Duodenal mucosa (tissue), 2 donors: ENCODE measurements around the gene MLKL.
A peak's percentile ranks its signal among the peaks of the same experiment; 100 is the strongest.
"Not testable (repeated sequence)": the region's sequence is repeated elsewhere in the genome, so short reads cannot be mapped to it uniquely, and the experiment has no call there.

ENCODE experiments used
- H3K27ac ChIP-seq: one replicate; pipeline ENCODE4 v1.7.0; 2013; ENCODE audit warnings: low read depth, low read length
- H3K27me3 ChIP-seq, 2 donors: one replicate each; pipeline ENCODE4 v1.7.0; 2013; ENCODE audit warnings: low read length in 2 of 2, control low read depth in 1 of 2; ENCODE audit not compliant: insufficient read depth in 2 of 2, control insufficient read depth in 1 of 2
- H3K36me3 ChIP-seq, 2 donors: one replicate each; pipeline ENCODE4 v1.7.0; 2013; ENCODE audit warnings: low read length in 2 of 2, control low read depth in 1 of 2; ENCODE audit not compliant: insufficient read depth in 2 of 2, control insufficient read depth in 1 of 2
- H3K4me1 ChIP-seq, 2 donors: one replicate each; pipeline ENCODE4 v1.7.0; 2013; ENCODE audit warnings: low read length in 2 of 2, control low read depth in 1 of 2; ENCODE audit not compliant: insufficient read depth in 2 of 2, control insufficient read depth in 1 of 2
- H3K4me3 ChIP-seq, 2 donors: one replicate each; pipeline ENCODE4 v1.7.0; 2013; ENCODE audit warnings: low read length in 2 of 2, low read depth in 1 of 2
- H3K9ac ChIP-seq, 2 donors: one replicate each; pipeline ENCODE4 v1.7.0; 2013; ENCODE audit warnings: low read length in 2 of 2, low read depth in 1 of 2
- H3K9me3 ChIP-seq, 2 donors: one replicate each; pipeline ENCODE4 v1.7.0; 2013; ENCODE audit warnings: low read length in 2 of 2, control low read depth in 1 of 2; ENCODE audit not compliant: control insufficient read depth in 1 of 2

MLKL gene

DNA sequence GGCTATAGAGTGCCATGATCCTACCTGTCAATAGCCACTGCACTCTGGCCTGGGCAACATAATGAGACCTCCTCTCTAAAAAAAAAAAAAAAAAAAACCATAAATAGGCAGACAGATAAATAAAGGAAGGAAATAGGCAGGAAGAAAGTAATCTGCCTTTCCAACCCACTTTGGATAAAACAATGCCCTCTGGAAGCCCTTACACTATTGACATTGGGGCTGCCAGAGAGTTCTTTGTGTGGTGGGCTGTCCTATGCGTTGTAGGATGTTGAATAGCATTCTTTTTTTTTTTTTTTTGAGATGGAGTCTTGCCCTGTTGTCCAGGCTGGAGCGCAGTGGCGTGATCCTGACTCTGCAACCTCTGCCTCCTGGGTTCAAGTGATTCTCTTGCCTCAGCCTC is 26.8 kb downstream of the MLKL start:
- H3K4me1 ChIP-seq, result no peaks in the 10 kb centered on the region
- H3K9ac ChIP-seq, result no peak overlapping the region
- H3K27me3 ChIP-seq, result no peaks in the 10 kb centered on the region
- no peak overlapping the region for H3K27ac ChIP-seq
- no peak overlapping the region for H3K4me3 ChIP-seq
- H3K36me3 ChIP-seq, result peaks cover 31 to 53% of the 10 kb centered on the region in 2 donors
- no peaks in the 10 kb centered on the region for H3K9me3 ChIP-seq

DNA sequence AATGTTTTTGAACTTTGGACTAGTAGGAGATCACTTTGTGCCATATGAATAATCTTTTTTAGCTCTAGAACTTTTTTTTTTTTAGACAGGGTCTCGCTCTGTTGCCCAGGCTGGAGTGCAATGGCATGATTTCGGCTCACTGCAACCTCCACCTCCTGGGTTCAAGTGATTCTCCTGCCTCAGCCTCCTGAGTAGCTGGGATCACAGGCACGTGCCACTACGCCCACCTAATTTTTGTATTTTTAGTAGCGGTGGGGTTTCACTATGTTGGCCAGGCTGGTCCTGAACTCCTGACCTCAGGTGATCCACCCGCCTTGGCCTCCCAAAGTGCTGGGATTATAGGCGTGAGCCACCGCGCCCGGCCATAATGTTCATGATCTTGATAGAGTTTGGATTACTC is 31.8 kb downstream of the MLKL start:
- not testable (repeated sequence) for H3K27me3 ChIP-seq, H3K4me3 ChIP-seq, H3K27ac ChIP-seq, H3K9ac ChIP-seq, H3K9me3 ChIP-seq, H3K4me1 ChIP-seq
- peaks cover 12 to 17% of the 10 kb centered on the region in 2 donors for H3K36me3 ChIP-seq

DNA sequence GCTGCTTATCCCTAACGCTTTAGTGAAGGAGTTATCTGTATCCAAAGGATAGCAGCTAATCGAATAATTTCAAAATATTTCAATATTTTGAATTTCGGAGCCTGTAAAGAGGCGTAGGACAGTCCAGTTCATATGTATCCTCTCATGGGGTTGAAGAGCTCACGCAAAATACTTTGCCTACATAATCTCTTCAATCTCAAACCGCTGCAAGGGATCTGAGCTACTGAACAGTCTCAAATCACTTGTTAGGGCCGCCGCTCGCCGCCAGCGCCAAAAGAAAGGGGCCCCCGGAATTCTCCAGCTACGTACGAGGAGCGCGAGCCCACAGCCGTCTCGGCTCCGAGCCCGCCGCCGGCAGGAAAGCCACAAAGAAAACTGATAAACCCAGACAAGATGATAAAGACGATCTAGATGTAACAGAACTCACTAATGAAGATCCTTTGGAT is 33.4 kb downstream of the MLKL start:
- Histone ChIP-seq H3K36me3 (peaks cover 13 to 24% of the 10 kb centered on the region in 2 donors), H3K9me3 (no peaks in the 10 kb centered on the region), H3K27ac (no peak overlapping the region), H3K4me3 (peak overlapping the region; percentile 79 to 81), H3K4me1 (peaks cover 0 to 8% of the 10 kb centered on the region in 2 donors), H3K9ac (peak overlapping the region; percentile 33 to 80), H3K27me3 (no peaks in the 10 kb centered on the region)

DNA sequence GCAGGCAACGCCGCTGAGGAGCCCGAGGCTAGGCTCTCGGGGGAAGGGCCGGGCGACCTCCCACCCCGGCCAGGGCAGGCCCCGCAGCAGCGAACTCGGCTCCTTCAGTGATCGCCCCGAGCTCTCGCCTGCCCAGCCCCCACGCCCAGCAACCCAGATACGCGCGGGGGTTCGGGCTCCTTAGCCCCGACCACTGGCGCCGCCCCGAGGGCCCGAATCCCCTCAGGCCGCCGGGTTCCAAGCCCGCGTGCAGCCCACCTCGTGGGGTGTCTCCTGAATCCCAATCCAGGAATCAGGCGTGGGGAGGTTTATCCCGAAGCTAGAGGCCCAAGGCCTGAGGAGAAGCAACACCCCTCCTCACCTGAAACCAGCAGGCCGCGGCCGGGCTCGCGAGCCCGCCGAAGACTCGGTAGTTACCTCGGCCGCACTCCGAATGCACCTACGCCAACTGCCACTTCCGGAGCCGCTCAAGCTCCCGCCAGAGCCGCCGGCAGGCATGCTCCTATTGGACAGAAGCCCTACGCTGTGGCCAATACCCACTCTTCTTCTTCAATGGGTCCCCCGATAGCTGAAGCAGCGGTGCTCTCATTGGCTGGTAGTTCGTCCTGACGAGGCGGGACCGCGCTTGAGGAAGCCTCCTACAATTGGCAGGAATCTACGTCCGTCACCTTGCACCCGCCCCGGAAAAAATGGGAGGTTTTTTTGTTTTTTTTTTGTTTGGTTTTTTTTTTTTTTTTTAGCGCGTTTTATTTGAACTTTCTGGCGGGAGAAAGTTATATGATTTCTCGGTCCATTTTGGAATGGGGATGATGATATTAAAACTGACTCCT is 34.0 kb downstream of the MLKL start, which contains the start of gene RFWD3:
Gene RFWD3 (minus strand): TSS at position 453 of the 830 bp plus-strand sequence. CDS start 5,428 bp downstream, outside the sequence.
- Histone ChIP-seq H3K27ac (no peak within 1 kb of the TSS), H3K4me3 (peak within 1 kb of the TSS; percentile 96), H3K27me3 (no peaks in the 10 kb centered on the region), H3K36me3 (peaks cover 7 to 18% of the 10 kb centered on the region in 2 donors), H3K4me1 (peaks cover 0 to 8% of the 10 kb centered on the region in 2 donors), H3K9ac (peak within 1 kb of the TSS; percentile 84 to 86), H3K9me3 (no peaks in the 10 kb centered on the region)

DNA sequence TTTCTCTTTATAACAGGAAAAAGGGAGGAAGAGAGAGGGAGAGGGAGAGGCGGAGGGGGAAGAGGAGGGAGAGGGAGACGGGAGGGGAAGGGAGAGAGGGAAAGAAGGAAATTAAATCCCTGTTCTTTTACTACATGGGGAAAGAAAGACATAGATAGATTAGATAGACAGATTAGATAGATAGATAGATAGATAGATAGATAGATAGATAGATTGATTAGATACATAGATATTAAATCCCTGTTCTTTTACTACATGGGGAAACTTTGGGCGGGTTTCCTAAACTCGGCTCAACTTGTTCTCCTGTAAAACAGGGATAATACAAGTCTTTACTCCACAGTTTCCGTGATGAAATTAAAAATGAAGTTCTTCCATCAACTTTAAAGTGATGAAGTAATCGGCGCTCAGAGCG is 34.6 kb downstream of the MLKL start:
- Histone ChIP-seq H3K4me3 (peak overlapping the region; percentile 96), H3K27me3 (no peaks in the 10 kb centered on the region), H3K36me3 (peaks cover 4 to 19% of the 10 kb centered on the region in 2 donors), H3K9me3 (no peaks in the 10 kb centered on the region), H3K4me1 (peaks cover 0 to 8% of the 10 kb centered on the region in 2 donors), H3K9ac (peak overlapping the region; percentile 84 to 86), H3K27ac (no peak overlapping the region)

DNA sequence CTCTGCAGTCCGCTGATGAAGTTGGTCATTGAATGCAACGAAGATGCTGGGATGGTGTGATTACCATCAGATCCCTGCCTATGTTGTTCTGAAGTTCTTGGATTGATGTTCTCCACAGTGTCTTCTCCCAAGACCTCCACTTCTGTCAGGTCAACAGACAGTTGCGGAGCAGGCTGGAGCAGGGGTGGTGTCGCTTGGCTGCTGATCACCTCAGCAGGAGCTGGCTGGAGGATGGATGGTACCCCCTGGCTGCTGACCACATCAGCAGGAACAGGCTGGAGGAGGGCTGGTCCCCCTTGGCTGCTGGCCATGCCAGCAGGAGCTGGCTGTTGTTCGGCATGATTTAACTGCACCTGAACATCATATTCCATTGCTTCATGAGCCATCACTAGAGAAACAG is 39.6 kb downstream of the MLKL start:
- Histone ChIP-seq H3K4me3 (no peak overlapping the region), H3K36me3 (peaks cover 23 to 47% of the 10 kb centered on the region in 2 donors), H3K27me3 (no peaks in the 10 kb centered on the region), H3K4me1 (peaks cover 9 to 11% of the 10 kb centered on the region in 2 donors), H3K9me3 (no peaks in the 10 kb centered on the region), H3K9ac (no peak overlapping the region), H3K27ac (no peak overlapping the region)

DNA sequence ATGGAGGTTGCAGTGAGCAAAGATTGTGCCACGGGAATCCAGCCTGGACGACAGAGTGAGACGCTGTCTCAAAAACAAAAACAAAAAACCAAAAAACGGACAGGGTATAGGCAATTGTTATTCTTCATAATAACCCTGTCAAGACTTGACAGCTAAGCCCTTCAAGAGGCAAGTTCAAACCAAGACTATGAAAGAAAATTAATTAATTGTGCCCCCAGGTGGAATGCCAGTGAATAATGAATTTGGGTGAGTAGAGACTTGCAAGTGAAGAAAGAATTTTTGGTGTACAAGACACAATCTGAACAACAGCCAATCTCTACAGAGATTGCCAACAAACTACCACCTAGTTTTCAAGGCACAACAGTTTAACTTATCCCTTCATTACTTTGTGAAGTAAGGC is 40.3 kb downstream of the MLKL start:
- H3K4me3 ChIP-seq, result no peak overlapping the region
- H3K4me1 ChIP-seq, result peaks cover 7 to 9% of the 10 kb centered on the region in 2 donors
- H3K36me3 ChIP-seq, result peaks cover 23 to 47% of the 10 kb centered on the region in 2 donors
- H3K9me3 ChIP-seq, result no peaks in the 10 kb centered on the region
- no peaks in the 10 kb centered on the region for H3K27me3 ChIP-seq
- no peak overlapping the region for H3K27ac ChIP-seq
- no peak overlapping the region for H3K9ac ChIP-seq

DNA sequence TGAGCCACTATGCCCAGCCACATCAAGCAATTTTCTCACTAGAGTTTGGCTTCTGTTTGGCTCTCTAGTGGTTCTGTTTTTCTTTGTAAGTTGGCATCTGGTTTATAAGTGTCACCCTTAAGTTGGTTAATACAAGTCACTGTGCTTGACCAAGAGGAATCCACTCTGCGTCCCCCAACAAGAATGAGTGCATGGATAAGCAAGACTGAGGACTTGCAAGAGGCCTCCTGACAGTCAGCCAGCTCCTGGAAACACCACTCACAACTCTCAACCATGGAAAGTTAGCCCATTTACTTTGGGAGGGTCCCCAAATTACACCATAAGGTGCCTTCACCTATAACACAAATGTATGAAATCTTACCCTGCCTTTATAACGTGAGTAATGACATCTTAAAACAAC is 41.6 kb downstream of the MLKL start:
- H3K36me3 ChIP-seq, result peaks cover 23 to 52% of the 10 kb centered on the region in 2 donors
- H3K9ac ChIP-seq, result no peak overlapping the region
- peaks cover 7 to 9% of the 10 kb centered on the region in 2 donors for H3K4me1 ChIP-seq
- no peak overlapping the region for H3K4me3 ChIP-seq
- no peaks in the 10 kb centered on the region for H3K27me3 ChIP-seq
- no peak overlapping the region for H3K27ac ChIP-seq
- no peaks in the 10 kb centered on the region for H3K9me3 ChIP-seq

DNA sequence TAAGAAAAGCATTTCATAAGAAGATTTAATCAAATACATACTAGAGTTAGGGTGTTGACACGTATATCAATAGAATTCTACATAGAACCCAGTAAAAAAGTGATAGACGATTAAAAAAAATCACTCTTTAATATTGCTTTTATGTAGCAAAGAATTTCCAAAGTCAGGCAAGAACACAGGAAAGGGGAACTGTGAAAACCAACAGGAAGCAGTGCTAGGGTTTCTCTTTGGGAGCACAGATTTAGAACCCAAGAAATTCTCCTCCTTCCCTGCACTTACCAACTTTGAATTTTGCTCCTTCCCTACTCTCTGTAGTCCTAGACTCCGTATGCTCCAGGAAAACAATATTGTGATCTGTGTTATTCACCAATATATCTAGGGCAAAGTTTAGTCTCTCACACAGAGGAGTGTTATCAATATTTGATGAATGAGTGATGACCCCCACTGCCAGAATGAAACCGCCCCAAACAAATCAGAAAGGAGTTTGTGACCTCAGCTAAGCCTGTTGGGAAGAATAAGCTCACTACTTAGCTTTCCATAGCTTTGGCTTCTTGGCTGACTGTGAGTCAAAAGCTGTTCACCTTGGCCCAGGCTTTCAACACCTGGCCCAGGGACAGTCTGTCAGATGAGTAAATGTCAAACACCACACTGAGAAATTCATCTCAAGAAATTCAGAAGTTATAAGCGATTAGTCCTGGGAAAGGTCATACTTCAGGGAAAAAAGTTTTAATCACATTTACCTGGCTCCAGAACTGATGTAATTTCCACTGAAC is 42.6 kb downstream of the MLKL start:
- no peak overlapping the region for H3K9ac ChIP-seq
- H3K27ac ChIP-seq, result no peak overlapping the region
- H3K27me3 ChIP-seq, result no peaks in the 10 kb centered on the region

DNA sequence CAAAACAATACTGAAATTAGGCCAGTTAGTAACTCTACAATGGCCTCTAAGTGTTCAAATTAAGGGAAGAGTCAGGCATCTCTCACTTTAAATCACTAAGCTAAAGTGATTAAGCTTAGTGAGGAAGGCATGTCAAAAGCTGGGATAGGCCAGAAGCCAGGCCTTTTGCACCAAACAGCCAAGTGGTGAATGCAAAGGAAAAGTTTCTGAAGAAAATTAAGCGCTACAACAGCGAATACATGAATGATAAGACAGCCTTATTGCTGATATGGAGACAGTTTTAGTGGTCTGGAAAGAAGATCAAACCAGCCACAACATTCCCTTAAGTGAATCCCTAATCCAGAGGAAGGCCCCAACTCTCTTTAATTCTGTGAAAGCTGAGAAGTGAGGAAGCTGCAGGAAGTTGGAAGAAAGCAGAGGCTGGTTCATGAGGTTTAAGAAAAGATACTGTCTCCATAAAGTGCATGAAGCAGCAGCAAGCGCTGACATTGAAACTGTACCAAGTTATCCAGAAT is 46.1 kb downstream of the MLKL start:
- Histone ChIP-seq H3K4me1 (peaks cover 7 to 9% of the 10 kb centered on the region in 2 donors), H3K9ac (no peak overlapping the region), H3K4me3 (no peak overlapping the region), H3K36me3 (peaks cover 8 to 51% of the 10 kb centered on the region in 2 donors), H3K9me3 (no peaks in the 10 kb centered on the region), H3K27ac (no peak overlapping the region), H3K27me3 (no peaks in the 10 kb centered on the region)

More for the DNA sequence above, 42.6 kb downstream of the MLKL start:
- Histone ChIP-seq H3K4me3 (peak overlapping the region in 1 of 2 donors; percentile 8), H3K36me3 (peaks cover 19 to 44% of the 10 kb centered on the region in 2 donors), H3K9me3 (no peaks in the 10 kb centered on the region), H3K4me1 (peaks cover 7 to 9% of the 10 kb centered on the region in 2 donors)
